Natural killer cell (primary cell): Measurements from ENCODE around the gene G0S2. TPM values are rescaled to one million over a fixed set of nuclear protein-coding genes. Genes with fewer than 3 reads are reported as not detected.
A peak's percentile ranks its signal among the peaks of the same experiment; 100 is the strongest.

Experiments
- ATAC-seq, 3 donors: fragments of 150-1000 bp in 2 of 3; fragments of 200-7000 bp in 1 of 3; cut with Tn5 transposase; 1 replicate in 1 of 3; 2 replicates in 2 of 3; pipeline ENCODE4 v1.10.0; 2021; ENCODE audit warnings: mild to moderate bottlenecking in 2 of 3, moderate library complexity in 2 of 3
- DNase-seq, 2 donors: peaks; one replicate each; pipeline versions ENCODE4 v3.0.0 to v3.0.0-alpha.2; 2013 to 2021; ENCODE audit warnings: mixed read lengths in 1 of 2
- H3K27ac ChIP-seq: one replicate; pipeline ENCODE4 v1.5.1; 2013; ENCODE audit warnings: mild to moderate bottlenecking, low read length
- H3K27me3 ChIP-seq: one replicate; pipeline ENCODE4 v1.6.1; 2013; ENCODE audit warnings: low read length; ENCODE audit not compliant: control insufficient read depth, insufficient read depth
- H3K36me3 ChIP-seq: one replicate; pipeline ENCODE4 v1.6.1; 2013; ENCODE audit warnings: low read length; ENCODE audit not compliant: control insufficient read depth, insufficient read depth
- H3K4me1 ChIP-seq: one replicate; pipeline ENCODE4 v1.6.1; 2013; ENCODE audit warnings: low read length; ENCODE audit not compliant: control insufficient read depth, insufficient read depth
- H3K4me3 ChIP-seq: one replicate; pipeline ENCODE4 v1.5.1; 2013; ENCODE audit warnings: low read length
- H3K9me3 ChIP-seq: one replicate; pipeline ENCODE4 v1.6.1; 2013; ENCODE audit warnings: low read length; ENCODE audit not compliant: control insufficient read depth, insufficient read depth
- H3K27ac Mint-ChIP-seq, 2 donors: one replicate each; pipeline ENCODE4 v1.8.0; 2022; ENCODE audit warnings: mild to moderate bottlenecking in 2 of 2, mixed read lengths in 2 of 2, moderate library complexity in 1 of 2
- H3K27me3 Mint-ChIP-seq, 2 donors: one replicate each; pipeline ENCODE4 v1.8.0; 2022; ENCODE audit warnings: low read depth in 2 of 2, mixed read lengths in 2 of 2
- H3K36me3 Mint-ChIP-seq: one replicate; pipeline ENCODE4 v1.8.0; 2022; ENCODE audit warnings: mixed read lengths
- H3K4me1 Mint-ChIP-seq, 2 donors: one replicate each; pipeline ENCODE4 v1.8.0; 2022; ENCODE audit warnings: mixed read lengths in 2 of 2
- H3K4me3 Mint-ChIP-seq: one replicate; pipeline ENCODE4 v1.8.0; 2022; ENCODE audit warnings: mild to moderate bottlenecking, moderate library complexity, mixed read lengths
- H3K9me3 Mint-ChIP-seq, 2 donors: one replicate each; pipeline ENCODE4 v1.8.0; 2022; ENCODE audit warnings: mixed read lengths in 2 of 2
- CTCF ChIP-seq: fragments of 200-600 bp; IDR thresholded peaks from one replicate; pipeline ENCODE4 v1.8.0; 2022; ENCODE audit warnings: antibody characterized with exemption
- WGBS: methylation state at CpG from one replicate; pipeline ENCODE4 v1.1.7; 2013; ENCODE audit warnings: missing lambda C conversion rate; ENCODE audit not compliant: insufficient coverage; 5-methylcytosine and 5-hydroxymethylcytosine counted together
- intact Hi-C: fragments of 100-400 bp; cut with micrococcal nuclease; formaldehyde crosslinking; loops from one replicate; pipeline ENCODE4 v1.14.2; 2022
- total RNA-seq, 4 donors: library from RNA; stranded (reverse); fragments of 120-200 nt in 1 of 4; gene quantifications; one replicate each; pipeline versions ENCODE4 v1.2.3 to v1.2.4, GENCODE V29; 2013 to 2022

The G0S2 gene
- total RNA-seq, 3 donors from 2014 or later (not counting 1 experiment from before 2014, with no cell fraction given), result 15.3 to 132 (median 22.0) TPM

GRCh38 chr1:209648931-209649776 lies 26.1 kb upstream of the G0S2 start:
- no peaks in the 10 kb centered on the region for H3K9me3 ChIP-seq
- 64% methylated on average over 6 of the region's 6 CpGs for WGBS
- H3K4me1 ChIP-seq, result peaks cover 18% of the 10 kb centered on the region
- H3K36me3 ChIP-seq, result no peaks in the 10 kb centered on the region
- no peaks in the 10 kb centered on the region for H3K27me3 ChIP-seq
- no peak for TF ChIP-seq CTCF
- Mint-ChIP-seq H3K27ac (no peak overlapping the region), H3K4me1 (peaks cover 0 to 15% of the 10 kb centered on the region in 2 donors), H3K27me3 (no peaks in the 10 kb centered on the region), H3K36me3 (no peaks in the 10 kb centered on the region), H3K9me3 (no peaks in the 10 kb centered on the region), H3K4me3 (no peak overlapping the region)
- no peak for DNase-seq
- no peak overlapping the region for H3K27ac ChIP-seq
- intact Hi-C loops, result no loop called here
- H3K4me3 ChIP-seq, result no peak overlapping the region
- ATAC-seq, result peak in 2 of 3 donors; percentile 34 to 62

GRCh38 chr1:209650454-209650853 lies 24.8 kb upstream of the G0S2 start:
- 15% methylated on average over 1 of the region's 1 CpG for WGBS
- DNase-seq (no peak), ATAC-seq (no peak)
- Histone ChIP-seq H3K36me3 (no peaks in the 10 kb centered on the region), H3K27ac (no peak overlapping the region), H3K9me3 (no peaks in the 10 kb centered on the region), H3K4me1 (peaks cover 18% of the 10 kb centered on the region), H3K27me3 (no peaks in the 10 kb centered on the region), H3K4me3 (no peak overlapping the region)
- H3K27me3 Mint-ChIP-seq, result no peaks in the 10 kb centered on the region
- intact Hi-C loops, result no loop called here
- H3K9me3 Mint-ChIP-seq, result no peaks in the 10 kb centered on the region
- no peak overlapping the region for H3K4me3 Mint-ChIP-seq
- no peaks in the 10 kb centered on the region for H3K36me3 Mint-ChIP-seq
- H3K27ac Mint-ChIP-seq, result peak overlapping the region in 1 of 2 donors; percentile 69
- peaks cover 0 to 15% of the 10 kb centered on the region in 2 donors for H3K4me1 Mint-ChIP-seq
- TF ChIP-seq CTCF, result no peak

GRCh38 chr1:209651138-209651587 lies 24.0 kb upstream of the G0S2 start:
- Mint-ChIP-seq H3K27me3 (no peaks in the 10 kb centered on the region), H3K4me1 (peaks cover 0 to 15% of the 10 kb centered on the region in 2 donors), H3K36me3 (no peaks in the 10 kb centered on the region), H3K4me3 (no peak overlapping the region), H3K9me3 (no peaks in the 10 kb centered on the region), H3K27ac (peak overlapping the region in 1 of 2 donors; percentile 69)
- ATAC-seq (peak; percentile 68 to 82 (median 73)), DNase-seq (peak in 1 of 2 donors; percentile 47)
- Histone ChIP-seq H3K27ac (no peak overlapping the region), H3K36me3 (no peaks in the 10 kb centered on the region), H3K4me1 (peaks cover 18% of the 10 kb centered on the region), H3K27me3 (no peaks in the 10 kb centered on the region), H3K9me3 (no peaks in the 10 kb centered on the region), H3K4me3 (no peak overlapping the region)
- no peak for TF ChIP-seq CTCF
- WGBS, result 59% methylated on average over 5 of the region's 5 CpGs
- intact Hi-C loops, result no loop called here
